ENCODE results near the gene TMEM165.

DNA sequence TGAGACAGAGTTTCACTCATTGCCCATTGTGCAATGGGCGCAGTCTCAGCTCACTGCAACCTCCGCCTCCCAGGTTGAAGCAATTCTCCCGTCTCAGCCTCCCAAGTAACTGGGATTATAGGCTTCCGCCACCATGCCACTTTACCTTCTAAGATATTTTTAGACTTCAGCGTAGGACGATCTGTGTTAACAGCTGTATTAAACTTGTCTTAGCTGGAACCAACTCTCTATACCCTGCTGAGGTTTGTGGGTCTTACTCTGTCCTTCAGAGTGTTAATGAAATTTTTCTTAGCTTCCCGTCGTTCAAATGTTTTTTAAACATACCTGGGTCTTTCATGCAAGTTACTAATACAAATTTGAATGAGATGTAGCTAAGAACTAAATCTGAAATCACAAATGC lies 14.7 kb downstream of the TMEM165 start:
- TF ChIP-seq CTCF (IDR thresholded peaks at IDR 0.05) (no peak), EZH2 (IDR thresholded peaks at IDR 0.05; ENCODE audit: borderline replicate concordance, insufficient read depth, low read depth, low read length, poor library complexity, severe bottlenecking) (no peak)

Measured in B cell (primary cell).